SU-DHL-6 (cell line): ENCODE measurements around the gene GPD2.

Experiments
- CTCF ChIP-seq: fragments of 200-600 bp; sonication (generic); IDR thresholded peaks from one replicate; pipeline ENCODE4 v1.5.1; 2017; ENCODE audit warnings: antibody characterized with exemption, mild to moderate bottlenecking, low read length, moderate library complexity; ENCODE audit not compliant: insufficient read depth, poor library complexity, severe bottlenecking
- EZH2phosphoT487 ChIP-seq: fragments of 200-600 bp; sonication (generic), shearing (Covaris generic); conservative IDR thresholded peaks from 2 replicates; pipeline ENCODE4 v1.6.1; 2018; ENCODE audit warnings: mild to moderate bottlenecking, antibody characterized with exemption, low read length, moderate library complexity, mixed read lengths

- TF ChIP-seq EZH2phosphoT487 = no peak
- TF ChIP-seq CTCF = no peak
Observed at GRCh38 chr2:156459720-156460119, 23.5 kb downstream of the GPD2 start.
